GM20000 (cell line): Measurements from ENCODE around the gene CAPRIN2.

Experiments
- DNase-seq: peaks from one replicate; pipeline ENCODE4 v3.0.0; 2012; ENCODE audit warnings: low spot score
- TF ChIP-seq, protein P1 (sequence below): IDR thresholded peaks from 2 replicates; pipeline ENCODE4 v1.5.1; 2012; ENCODE audit warnings: mild to moderate bottlenecking, control low read depth; ENCODE audit errors: extremely low read depth, missing control alignments

The CAPRIN2 gene

DNA sequence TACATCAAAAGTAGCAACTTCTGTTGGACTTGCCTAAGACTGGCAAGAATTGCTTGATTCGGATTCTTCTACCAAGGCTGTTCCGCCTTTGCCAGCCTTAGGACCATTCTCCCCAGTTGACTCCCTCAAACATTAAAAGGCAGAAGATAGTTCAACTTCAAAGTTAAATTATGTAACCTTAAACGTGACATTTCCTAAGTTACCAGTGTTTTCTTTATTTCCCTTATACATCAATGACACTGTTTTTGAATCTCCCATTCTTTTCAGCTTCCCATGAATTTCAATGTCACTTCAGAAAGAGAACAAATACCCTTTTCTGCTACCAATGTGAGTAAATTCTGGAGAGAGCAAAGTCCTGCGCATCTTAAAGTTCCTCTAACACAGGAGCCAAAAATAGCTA, 25.2 kb downstream of the CAPRIN2 start:
- no peak for DNase-seq
- TF ChIP-seq, protein P1, sequence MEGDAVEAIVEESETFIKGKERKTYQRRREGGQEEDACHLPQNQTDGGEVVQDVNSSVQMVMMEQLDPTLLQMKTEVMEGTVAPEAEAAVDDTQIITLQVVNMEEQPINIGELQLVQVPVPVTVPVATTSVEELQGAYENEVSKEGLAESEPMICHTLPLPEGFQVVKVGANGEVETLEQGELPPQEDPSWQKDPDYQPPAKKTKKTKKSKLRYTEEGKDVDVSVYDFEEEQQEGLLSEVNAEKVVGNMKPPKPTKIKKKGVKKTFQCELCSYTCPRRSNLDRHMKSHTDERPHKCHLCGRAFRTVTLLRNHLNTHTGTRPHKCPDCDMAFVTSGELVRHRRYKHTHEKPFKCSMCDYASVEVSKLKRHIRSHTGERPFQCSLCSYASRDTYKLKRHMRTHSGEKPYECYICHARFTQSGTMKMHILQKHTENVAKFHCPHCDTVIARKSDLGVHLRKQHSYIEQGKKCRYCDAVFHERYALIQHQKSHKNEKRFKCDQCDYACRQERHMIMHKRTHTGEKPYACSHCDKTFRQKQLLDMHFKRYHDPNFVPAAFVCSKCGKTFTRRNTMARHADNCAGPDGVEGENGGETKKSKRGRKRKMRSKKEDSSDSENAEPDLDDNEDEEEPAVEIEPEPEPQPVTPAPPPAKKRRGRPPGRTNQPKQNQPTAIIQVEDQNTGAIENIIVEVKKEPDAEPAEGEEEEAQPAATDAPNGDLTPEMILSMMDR: no peak

- no peak for DNase-seq
These were observed 28.1 kb downstream of the CAPRIN2 start for GRCh38 chr12:30726647-30727046.

GRCh38 chr12:30725739-30726138, 29.0 kb downstream of the CAPRIN2 start:
- DNase-seq: no peak
- TF ChIP-seq, protein P1: no peak

More at GRCh38 chr12:30726647-30727046, 28.1 kb downstream of the CAPRIN2 start:
- TF ChIP-seq, protein P1: no peak

GRCh38 chr12:30719060-30719459, 35.7 kb downstream of the CAPRIN2 start:
- TF ChIP-seq, protein P1: no peak

DNA sequence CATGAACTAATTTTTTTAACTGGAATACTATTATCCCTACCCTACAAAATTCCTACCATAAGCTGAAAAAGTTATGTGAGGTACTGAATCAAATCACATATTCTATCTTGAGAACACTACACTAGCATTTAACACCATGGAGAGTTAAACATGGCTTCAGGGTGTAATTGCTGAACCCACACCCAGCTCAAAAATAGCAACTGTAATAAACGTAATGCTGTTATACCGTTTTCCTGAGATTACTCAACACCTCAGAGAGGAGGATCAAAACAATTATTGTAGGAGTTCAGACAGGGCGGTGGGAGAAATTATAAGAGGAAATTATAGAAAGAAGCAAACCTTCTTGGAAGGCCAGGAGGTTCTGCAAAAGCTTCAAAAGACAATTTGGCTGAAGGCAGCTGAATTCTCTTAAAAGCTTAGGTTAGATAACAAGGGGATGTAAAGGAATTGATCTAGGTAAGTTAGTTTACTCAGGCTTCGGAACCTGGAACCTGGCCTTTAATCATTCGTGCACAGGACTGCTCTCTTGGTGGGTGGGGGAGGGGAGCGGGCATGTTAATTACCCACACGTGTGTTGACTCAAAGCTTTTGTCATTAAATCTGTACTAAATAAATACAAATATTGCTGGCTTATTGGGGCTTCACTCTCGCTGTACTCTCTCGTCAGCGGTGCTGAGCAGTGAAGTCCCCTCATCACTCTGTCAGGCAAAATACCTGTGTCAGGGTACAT, 47.0 kb downstream of the CAPRIN2 start:
- DNase-seq: no peak
- TF ChIP-seq, protein P1: no peak

More at GRCh38 chr12:30719060-30719459, 35.7 kb downstream of the CAPRIN2 start:
- no peak for DNase-seq

GRCh38 chr12:30706476-30706875, 48.3 kb downstream of the CAPRIN2 start:
- TF ChIP-seq, protein P1: no peak
- DNase-seq: no peak

DNA sequence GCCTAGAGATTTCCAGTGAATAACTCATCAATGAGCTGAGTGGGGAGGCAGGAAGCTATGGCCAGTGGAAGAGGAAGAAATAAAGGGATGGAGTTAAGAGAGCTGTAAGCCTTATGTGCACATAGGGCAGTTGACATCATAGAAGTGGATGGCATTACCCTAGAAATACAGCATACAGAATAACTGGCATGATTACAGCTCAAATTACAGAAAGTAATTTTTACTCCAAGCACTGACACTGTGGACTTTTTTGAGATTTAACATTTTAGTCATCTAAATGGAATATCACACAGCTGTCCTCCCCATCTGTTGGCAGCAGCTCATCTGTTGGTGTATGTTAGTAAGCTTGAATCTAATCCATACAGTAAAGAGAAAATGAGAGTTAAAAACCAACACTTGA, 53.7 kb downstream of the CAPRIN2 start:
- DNase-seq: no peak
- TF ChIP-seq, protein P1: no peak
